SH-SY5Y (cell line): ENCODE measurements around the gene ZNF350.

ENCODE experiments used
- GATA2 ChIP-seq: IDR thresholded peaks from 2 replicates; pipeline ENCODE4 v1.6.1; 2011; ENCODE audit warnings: mild to moderate bottlenecking, low read depth, low read length
- GATA3 ChIP-seq: IDR thresholded peaks from 2 replicates; pipeline ENCODE4 v1.6.1; 2011; ENCODE audit warnings: low read depth, mild to moderate bottlenecking, low read length, moderate library complexity

DNA sequence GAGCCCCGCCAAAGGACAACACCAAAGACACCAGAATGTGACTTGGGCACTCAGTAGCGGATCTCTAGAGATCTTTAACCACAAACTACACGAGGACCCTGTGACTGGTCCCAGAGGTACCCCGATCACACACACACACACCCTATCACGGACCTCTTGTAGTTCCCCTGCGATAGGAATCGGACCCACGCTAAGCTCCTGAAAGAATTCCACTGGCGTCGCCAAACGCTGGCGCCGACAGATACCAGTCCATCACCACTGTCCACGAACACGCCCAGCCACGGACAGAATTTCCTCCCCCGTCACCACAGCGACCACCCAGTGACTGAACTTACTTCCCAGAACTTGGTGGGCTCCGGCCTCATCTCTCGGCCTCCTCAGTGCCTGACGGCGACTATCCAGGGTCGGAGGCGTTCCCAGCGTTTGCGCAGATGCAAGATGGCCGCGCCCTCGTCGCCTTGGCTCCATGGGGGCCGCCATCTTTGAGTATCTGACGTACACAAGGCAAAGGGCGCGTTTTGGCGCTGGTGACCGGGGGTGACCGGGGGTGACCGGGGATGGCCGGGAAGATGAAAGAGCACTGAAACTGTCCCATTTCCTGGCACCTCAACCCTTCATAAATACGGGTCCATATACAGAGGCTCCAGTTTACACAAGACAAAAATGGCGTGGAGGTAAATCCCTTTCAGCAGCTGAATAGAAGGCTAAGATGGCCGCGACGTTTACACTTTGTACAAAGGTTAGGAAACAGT, 21.3 kb upstream of the ZNF350 start, which contains the start of gene ZNF615:
- TF ChIP-seq GATA2 = no peak
- no peak for TF ChIP-seq GATA3
